ENCODE data around the gene FAM78A.

FAM78A gene

GRCh38 chr9:131259432-131259898, 16.8 kb downstream of the FAM78A start:
- no peak for TF ChIP-seq CTCF (IDR thresholded peaks at IDR 0.05; ENCODE audit: low read depth, low read length)
- no peak for DNase-seq (ENCODE audit: extremely low read depth, low read depth)

- no peak for DNase-seq (ENCODE audit: extremely low read depth, low read depth)
- no peak for TF ChIP-seq CTCF (IDR thresholded peaks at IDR 0.05; ENCODE audit: low read depth, low read length)
Measured at GRCh38 chr9:131258698-131259431, 17.4 kb downstream of the FAM78A start.

GRCh38 chr9:131258186-131258585, 18.1 kb downstream of the FAM78A start:
- no peak for TF ChIP-seq CTCF (IDR thresholded peaks at IDR 0.05; ENCODE audit: low read depth, low read length)
- no peak for DNase-seq (ENCODE audit: extremely low read depth, low read depth)

- TF ChIP-seq CTCF (IDR thresholded peaks at IDR 0.05; ENCODE audit: low read depth, low read length) = no peak
- DNase-seq (ENCODE audit: extremely low read depth, low read depth) = no peak
Measured at GRCh38 chr9:131257266-131258025, 18.9 kb downstream of the FAM78A start.

- no peak for DNase-seq (ENCODE audit: extremely low read depth, low read depth)
Measured at GRCh38 chr9:131255676-131256197, 20.6 kb downstream of the FAM78A start.

GRCh38 chr9:131254626-131255025, 21.7 kb downstream of the FAM78A start:
- DNase-seq (ENCODE audit: extremely low read depth, low read depth) = no peak
- TF ChIP-seq CTCF (IDR thresholded peaks at IDR 0.05; ENCODE audit: low read depth, low read length) = no peak

More at GRCh38 chr9:131255676-131256197, 20.6 kb downstream of the FAM78A start:
- no peak for TF ChIP-seq CTCF (IDR thresholded peaks at IDR 0.05; ENCODE audit: low read depth, low read length)

All from AG09319 (cell line).